ENCODE results near the gene WNK1.
"Not testable (repeated sequence)": the region's sequence is repeated elsewhere in the genome, so short reads cannot be mapped to it uniquely, and the experiment has no call there.

The WNK1 gene

DNA sequence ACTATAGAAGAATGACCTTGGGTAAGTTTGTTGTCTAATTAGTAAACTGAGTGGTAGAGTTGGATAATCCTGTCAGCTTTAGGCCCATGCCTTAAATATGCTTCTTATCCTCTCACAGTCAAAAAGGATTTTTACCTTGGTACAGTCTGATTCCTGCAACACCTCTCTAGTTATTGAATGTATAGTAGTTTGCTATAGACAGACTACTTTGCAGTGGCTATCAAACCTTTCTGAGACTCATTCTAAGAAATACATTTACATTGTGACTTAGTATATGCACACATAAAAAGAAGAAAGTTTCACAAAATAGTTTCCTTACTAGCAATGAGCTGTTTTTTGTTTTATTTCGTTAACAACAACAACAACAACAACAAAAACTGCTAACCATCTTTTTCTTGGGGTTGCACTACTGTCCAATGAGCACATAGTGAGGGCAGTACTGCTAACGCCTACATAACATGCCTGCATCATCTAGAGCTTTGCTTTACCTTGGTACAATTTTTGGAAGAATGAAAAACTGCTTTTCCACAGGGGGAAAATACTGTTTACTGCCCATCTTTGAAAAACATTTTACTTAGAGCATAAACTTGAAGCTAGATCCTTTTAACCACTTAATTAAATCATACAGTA lies 28.5 kb downstream of the WNK1 start:
- DNase-seq = no peak

DNA sequence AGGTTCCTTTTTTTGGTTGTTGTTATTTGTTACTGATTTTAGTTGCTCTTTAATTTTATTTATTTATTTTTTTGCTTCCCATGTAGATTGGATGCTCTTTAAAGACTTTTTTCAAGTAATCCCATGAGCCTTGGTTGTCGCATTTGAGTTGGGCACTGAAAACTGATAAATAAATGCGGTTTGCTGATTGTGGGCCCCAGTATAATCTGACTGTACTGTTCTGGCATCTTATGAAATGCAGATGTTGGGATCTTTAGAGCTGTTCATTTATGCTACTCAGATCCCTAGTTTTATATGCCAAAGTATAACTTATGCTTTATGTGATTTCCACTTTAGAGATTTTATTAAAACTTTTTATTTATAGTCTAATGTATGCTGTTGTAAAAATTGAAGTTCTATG lies 33.3 kb downstream of the WNK1 start:
- no peak for DNase-seq

DNA sequence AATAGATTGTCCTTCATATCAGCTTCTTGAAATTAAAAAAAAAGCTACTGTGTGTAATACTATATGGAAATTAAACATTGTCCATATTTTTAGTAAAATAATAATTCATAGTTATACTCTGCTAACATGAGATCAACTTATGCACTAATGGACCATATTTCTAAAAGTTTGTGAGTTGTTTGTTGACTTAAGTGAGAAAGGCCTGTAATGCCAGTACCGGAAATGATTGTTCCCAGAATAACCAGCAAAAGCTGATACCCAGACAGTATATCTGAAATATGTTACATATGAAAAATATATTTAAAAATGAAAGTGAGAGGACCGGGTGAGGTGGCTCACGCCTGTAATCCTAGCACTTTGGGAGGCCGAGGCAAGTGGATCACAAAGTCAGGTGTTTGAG lies 35.9 kb downstream of the WNK1 start:
- no peak for DNase-seq

DNA sequence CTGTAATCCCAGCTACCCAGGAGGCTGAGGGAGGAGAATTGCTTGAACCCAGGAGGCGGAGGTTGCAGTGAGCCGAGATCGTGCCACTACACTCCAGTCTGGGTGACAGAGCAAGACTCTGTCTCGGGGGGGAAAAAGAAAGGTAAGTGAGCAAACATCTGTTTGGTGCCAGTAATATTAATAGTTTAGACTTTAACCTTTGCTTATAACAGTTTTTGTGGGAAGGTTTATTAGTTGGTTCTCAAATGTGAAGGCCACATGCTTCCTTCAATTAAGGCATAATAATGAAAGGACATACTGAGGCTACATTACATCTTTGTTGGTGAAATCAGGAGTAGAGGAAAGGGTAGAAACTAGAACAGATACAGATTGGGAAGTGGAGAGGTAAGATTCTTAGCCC lies 36.4 kb downstream of the WNK1 start:
- not testable (repeated sequence) for DNase-seq

DNA sequence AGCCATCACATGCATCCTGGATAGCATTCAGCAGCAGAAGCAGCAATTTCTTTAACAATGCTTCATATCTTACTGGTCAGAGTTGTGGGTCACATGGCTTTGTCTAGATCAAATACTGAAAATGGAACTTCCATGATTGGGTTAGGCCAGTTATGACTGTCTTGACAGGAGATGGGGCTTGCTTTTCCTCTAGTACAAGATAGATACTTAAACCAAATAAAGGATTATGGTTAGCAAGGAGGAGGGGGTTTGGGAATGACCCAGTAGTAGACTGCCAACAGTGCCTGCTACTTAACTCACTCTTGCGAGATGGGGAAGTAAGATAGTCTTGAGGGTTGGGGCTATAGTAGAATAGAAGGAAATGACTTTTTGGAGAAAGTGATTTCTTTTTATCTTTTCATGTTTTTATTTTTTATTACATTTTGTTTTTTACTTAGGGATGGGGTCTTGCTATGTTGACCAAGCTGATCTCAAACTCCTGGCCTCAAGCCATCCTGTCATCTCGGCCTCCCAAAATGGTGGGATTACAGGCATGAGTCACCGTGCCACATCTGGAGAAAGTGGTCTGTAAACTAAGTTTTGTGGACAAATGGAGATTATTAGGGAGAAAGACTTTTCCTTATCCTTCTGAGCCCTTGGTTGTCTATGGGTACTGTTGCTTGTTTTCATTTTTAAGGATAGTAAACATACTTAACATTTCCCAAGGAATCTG lies 37.6 kb downstream of the WNK1 start:
- DNase-seq = no peak

DNA sequence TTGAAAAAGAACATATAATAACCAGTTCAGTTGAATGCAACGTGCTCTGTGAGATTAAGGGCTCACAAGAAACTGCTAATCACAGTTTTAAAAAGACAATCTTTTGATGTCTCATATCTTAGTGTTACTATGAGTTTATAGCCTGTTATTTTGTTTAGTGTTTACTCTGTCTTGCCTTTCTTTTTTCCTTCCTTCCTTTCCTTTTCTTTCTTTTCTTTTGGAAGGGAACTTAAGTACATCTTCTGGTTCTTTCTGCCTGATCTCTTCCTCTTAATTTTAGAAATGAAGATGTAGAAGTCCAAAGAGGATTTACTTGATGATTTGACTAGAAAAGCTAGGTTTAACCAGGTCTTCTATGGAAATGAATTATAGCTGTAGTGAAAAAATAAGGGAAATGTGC lies 38.2 kb downstream of the WNK1 start:
- no peak for DNase-seq

DNA sequence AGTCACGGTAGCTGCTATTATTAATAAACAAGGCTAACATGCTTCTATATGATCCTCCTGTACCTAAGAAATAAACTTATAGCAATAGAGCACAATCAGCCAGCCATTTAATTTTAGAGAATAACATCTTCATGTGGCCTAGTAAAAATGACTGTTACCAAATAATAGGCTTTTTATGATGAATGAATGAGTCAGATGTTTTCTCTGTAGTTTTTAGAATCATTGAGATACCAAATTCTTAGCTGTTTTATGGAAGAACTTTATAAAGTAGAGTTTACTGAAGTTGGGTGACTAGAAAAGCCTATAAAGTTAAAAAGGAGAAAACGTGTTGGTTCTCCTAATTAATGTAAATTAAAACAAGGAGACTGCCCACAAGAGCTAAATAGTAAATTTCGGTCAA lies 40.7 kb downstream of the WNK1 start:
- DNase-seq = no peak

DNA sequence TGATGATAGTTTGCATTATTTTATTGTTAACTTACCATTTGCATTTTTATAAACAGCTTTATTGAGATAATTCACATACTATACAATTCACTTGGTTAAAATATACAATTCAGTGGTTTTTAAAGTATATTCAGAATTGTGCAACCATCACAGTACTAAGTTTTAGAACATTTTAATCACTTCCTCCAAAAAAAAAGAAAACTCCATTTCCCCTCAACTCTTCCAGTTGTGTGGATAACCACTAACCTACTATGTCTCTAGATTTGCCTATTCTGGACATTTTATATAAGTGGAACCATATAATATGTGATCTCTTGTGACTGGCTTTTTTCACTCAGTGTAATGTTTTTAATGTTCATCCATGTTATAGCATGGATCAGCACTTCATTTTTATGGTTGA lies 41.3 kb downstream of the WNK1 start:
- no peak for DNase-seq

DNA sequence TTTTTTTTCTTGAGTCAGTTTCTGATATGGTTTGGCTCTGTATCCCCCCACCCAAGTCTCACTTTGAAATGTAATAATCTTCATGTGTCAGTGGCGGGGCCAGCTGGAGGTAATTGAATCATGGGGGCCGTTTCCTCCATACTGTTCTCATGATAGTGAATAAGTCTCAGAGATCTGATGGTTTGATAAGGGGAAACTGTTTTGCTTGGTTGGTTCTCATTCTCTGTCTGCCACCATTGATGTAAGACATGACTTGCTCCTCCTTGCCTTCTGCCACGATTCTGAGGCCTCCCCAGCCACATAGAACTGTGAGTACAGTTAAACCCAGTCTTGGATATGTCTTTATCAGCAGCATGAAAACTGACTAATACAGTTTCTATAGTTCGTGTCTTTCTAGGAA lies 42.9 kb downstream of the WNK1 start:
- no peak for DNase-seq

DNA sequence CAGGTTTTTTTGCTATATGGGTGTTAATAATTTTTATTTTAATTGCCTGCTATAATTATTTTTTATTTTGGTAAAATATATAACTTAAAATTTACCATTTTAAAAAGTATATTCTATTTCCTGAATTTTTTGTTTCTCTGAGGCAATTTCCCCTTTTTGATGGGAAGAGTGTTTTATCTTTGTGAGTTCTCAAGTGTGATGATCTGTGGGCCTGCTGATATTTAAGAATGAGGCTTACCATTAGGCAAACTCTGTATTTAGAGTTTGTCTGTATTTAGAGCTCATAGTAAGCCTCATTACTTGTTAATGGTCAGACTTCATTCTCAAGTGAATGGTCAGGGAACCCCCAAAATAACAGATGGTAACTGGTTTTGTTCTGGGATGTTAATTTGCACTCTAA lies 48.0 kb downstream of the WNK1 start:
- no peak for DNase-seq

DNA sequence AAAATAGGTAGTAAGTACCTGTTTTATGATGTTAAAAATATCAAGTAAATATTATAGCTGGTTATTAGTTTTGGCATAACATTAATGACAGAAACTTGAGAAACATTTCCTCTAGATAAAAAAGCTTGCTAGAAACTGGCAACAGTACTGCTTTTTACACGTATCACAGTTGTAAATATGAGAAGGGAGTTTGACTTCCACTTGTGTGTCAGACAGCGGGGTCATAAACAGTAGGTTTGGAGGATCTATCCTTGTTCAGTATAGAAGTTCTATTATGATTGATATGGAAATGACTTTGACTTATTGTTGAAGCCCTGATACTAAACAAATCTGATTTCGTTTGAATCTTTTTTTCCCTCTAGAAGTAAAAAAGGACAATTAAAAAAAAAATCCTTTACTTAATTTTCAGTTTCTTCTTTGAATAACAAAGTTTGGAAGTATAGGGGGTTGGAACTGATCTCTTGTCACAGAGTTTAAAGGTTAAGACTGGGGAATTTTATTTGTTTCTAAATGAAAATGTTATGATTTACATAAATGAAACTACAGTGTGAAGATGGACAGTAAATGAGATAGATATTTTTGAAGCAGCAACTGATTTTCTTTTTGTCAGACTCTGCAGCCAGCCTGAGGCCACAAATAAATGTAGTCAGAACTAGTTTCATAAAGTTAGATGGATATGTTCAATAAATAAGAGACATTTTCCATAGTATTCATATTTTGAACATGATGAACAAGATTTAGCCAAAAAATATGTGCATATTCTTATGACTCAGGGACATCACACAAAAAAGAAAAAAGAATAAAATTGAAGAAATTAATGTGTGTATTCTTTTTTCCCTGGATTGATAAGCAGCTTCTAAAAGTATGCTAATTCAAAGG lies 50.1 kb downstream of the WNK1 start:
- DNase-seq = no peak

DNA sequence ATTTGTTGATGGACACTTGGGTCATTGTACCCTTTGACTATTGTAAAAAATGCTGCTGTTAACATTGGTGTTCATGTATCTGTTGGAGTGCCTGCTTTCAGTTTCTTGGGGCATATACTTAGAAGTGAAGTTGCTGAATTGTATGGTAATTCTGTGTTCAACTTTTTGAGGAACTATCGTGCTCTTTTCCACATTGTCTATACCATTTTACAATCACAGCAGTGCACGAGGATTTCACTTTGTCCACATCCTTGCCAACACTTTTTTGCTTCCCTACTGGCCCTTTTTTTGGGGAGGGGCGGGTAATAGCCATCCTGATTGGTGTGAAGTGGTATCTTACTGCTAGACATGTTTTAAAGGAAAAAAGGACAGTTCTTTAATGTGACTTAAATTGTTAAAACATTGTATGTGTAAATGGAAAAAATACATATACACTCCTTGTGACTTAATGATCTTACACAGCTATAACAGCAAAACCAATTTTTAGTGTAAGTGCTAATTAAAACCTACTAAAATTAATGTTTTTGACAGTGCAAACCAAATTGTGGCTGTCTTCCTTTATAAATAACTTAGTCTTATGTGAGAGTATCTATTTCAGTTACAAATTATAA lies 52.7 kb downstream of the WNK1 start:
- DNase-seq = no peak

DNA sequence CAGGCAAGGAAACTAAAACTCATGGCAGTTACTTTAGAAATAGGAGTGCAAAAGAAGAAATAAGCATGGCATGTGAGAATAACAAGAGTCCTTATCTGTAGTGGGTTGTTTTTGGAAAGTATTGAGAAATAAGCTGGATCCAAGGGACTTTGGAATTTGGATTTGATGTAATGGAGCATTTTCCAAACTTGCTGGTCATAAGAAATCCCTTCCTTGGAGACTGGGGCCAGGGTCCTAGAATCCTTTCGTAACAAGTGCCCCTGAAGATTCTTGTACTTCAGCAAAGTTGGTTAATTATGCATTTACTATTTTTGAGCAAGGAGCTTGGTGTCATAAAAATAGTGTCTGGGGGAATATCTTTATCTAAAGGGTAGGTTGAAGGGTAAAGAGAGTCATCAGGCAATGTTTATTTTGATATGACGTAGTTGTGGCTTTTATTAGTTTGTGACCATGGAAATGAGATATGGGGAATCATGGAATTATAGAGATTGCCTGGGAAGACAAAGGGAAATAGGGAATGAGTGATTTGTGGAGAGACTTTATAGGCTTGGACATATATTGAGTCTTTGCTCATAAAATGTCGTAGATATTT lies 53.9 kb downstream of the WNK1 start:
- DNase-seq = no peak

DNA sequence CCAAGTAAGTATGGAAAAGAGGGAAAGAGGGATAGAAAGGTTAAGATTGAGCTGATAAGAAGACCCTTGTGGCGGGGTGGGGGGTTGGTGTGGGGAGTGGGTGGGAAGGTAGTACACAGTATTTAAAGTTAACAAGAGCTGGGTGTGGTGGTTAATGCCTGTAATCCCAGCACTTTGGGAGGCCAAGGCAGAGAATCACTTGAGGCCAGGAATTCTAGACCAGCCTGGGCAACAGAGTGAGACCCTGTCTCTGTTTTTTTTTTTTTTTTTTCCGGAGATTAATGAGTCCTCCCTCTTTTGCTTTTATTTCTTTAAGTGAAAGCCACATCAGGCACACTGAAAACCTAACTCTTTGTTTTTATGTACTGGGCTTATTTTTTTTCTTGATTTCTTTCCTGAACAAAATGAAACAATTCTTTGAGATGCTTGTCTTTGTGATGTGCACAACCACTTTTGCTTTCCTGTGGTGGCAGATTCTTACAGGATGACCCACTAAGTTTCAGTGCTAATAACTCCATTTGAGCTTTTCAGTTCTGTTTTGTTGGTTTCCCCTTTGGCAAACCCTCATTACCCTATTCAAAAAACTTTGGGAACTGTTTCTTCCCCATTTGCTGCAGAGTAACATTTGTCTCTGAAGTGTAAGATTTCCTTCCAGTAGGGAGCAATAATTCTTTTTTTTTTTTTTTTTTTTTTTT lies 54.8 kb downstream of the WNK1 start:
- no peak for DNase-seq

DNA sequence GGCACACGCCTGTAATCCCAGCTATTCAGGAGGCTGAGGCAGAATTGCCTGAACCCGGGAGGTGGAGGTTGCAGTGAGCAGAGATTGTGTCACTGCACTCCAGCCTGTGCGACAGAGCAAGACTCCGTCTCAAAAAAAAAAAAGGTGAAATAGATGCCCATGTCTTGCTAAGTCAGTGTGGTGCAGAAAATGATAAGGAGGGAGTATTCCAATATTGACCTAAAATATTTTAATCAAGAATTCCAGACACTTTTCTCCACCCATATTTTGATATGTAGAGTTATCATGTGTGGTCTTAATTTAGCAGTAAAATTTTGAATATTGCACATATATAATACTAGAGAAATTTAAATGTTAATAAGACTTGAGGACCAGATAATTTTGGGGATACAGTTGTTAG lies 57.7 kb downstream of the WNK1 start:
- no peak for DNase-seq

DNA sequence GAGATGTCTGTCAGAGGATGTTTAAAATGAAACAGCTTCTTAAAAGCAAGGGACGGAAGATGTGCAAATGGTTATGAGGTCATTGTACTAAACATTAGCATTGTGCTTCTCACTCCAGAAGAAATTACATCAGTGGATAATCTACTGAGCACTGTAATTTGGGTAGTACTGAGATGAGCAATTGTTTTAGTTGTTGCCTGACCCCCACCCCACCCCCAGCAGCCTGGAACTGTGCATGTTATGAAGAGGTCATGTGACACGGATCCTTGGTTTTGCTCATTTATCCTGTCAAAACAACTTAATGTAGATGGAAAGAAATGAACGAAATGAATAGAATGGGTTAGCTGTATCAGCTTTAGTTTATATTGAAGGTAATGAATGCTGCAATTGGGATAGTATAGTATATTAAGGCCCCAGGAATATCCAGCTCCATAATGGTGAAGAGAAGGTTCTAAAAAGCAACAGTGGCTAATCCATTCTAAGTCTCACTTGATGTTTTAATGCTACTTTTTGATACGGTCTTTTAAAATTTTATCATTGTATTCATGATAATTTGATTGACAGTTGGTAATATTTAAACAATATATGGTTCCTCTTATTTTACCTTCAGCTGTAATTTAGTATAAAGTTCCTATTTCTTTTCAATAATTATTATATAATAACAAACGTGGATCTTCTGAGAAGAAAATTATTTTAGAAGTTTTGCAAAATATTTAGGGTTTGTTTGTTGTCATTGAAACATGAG lies 58.5 kb downstream of the WNK1 start:
- DNase-seq = no peak

DNA sequence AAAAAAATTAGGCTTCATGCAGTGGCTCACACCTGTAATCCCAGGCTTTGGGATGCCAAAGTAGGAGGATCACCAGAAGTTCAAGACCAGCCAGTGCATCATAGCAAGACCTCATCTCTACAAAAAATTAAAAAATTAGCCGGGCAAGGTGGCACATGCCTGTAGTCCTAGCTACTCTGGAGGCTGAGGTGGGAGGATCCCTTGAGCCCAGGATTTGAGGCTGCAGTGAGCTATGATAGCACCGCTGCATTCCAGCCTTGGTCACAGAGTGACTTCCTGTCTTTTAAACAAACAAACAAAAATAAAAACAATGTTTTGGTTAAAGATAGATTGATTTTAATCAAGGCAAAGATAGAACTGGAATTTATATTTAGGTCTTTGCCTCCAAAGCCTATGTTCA lies 60.6 kb downstream of the WNK1 start:
- DNase-seq = no peak

DNA sequence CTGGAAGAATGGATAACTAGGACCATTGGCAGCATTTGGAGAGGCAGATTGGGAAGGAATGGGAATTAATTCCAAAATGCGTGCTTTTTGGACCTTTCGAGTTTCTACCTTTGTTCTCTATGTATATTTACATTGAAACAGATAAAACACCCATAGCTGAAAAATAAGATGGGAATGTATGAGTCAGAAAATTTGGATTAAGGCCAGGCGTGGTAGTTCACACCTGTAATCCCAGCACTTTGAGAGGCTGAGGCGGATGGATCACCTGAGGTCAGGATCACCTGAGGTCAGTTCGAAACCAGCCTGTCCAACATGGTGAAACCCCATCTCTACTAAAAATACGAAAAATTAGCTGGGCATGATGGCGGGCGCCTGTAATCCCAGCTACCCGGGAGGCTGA lies 65.1 kb downstream of the WNK1 start:
- not testable (repeated sequence) for DNase-seq

DNA sequence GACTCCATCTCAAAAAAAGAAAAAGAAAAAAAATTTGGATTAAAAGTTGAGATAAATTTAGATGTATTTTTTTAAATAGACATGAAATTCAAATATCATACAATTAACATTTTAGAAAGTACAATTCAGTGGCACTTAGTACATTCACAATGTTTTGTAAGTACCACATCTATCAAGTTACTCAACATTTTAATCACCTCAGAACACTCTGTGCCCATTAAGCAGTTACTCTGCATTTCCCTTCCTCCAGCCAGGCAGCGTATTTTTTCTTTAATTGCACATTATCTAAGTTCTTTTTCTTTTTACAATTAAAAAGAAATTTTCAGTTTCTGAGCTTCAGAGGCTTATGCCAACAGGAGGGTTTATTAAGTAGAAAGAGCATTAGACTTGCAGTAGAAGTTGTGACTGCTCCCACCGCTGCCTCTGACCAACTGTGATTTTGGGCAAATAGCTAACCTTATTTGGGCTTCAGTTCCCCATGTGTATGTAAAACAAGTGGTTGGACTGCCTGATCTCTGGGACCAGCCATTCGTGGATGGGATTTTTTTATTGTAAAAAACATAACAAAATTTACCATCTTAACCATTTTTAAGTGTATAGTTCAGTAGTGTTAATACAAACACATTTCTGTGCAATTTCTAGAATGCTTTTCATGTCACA lies 65.7 kb downstream of the WNK1 start:
- no peak for DNase-seq

DNA sequence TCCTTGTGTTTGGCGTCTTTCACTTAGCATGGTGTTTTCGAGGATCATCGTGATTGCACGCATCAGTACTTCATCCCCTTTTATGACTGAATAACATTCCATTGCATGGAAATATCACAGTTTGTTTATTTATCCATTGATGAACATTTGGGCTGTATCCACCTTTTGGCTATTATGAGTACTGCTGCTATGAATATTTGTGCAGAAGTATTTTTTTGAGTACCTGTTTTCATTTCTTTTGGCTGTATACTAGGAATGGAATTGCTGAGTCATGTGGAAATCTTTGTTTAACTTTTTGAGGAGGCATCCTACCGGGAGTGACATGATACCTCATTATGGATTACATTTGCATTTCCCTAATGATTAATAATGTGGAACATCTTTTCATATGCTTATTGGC lies 66.4 kb downstream of the WNK1 start:
- no peak for DNase-seq

DNA sequence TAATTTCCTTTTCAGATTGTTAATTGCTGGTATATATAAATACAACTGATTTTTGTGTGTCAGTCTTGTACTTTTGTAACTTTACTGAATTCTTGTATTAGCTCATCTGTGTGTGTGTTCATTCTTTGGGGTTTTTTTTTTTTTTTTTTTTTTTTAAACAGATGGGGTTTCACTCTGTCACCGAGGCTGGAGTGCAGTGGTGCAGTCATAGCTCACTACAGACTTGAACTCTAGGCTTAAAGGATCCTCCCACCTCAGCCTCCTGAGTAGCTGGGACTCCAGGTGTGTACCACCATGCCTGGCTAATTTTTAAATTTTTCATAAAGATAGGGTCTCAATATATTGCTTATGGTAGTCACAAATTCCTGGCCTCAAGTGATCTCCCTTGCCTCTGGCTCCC lies 68.0 kb downstream of the WNK1 start:
- no peak for DNase-seq
